Right atrium auricular region (tissue), 2 donors: ENCODE measurements around the gene LINS1. TPM values are rescaled to one million over a fixed set of nuclear protein-coding genes. Genes with fewer than 3 reads are reported as not detected.

Source experiments
- DNase-seq: peaks from one replicate; pipeline ENCODE4 v3.0.0-alpha.2; 2019; ENCODE audit warnings: low spot score
- H3K27ac ChIP-seq, 2 donors: fragments of 200-600 bp; sonication (generic); 1 replicate in 1 of 2; 2 replicates in 1 of 2; pipeline ENCODE4 v1.5.1; 2016 to 2019
- H3K27me3 ChIP-seq, 2 donors: fragments of 200-600 bp; sonication (generic); one replicate each; pipeline versions ENCODE4 v1.5.1 to v1.6.0; 2017 to 2019
- H3K36me3 ChIP-seq: fragments of 200-600 bp; sonication (generic); one replicate; pipeline ENCODE4 v1.5.1; 2016
- H3K4me1 ChIP-seq, 2 donors: fragments of 200-600 bp; sonication (generic); one replicate each; pipeline versions ENCODE4 v1.5.1 to v1.6.0; 2017 to 2019
- H3K4me3 ChIP-seq, 2 donors: fragments of 200-600 bp; sonication (generic); 1 replicate in 1 of 2; 2 replicates in 1 of 2; pipeline ENCODE4 v1.5.1; 2017 to 2019; ENCODE audit warnings: mild to moderate bottlenecking in 1 of 2, moderate library complexity in 1 of 2
- H3K9me3 ChIP-seq, 2 donors: fragments of 200-600 bp; sonication (generic); one replicate each; pipeline ENCODE4 v1.5.1; 2019
- total RNA-seq, 2 donors: library from RNA; depleted of rRNA; stranded (reverse); fragments of >200 nt; gene quantifications; one replicate each; pipeline ENCODE4 v1.1.0, GENCODE V29; 2016
- TF ChIP-seq, protein P1 (sequence below), 2 donors: fragments of 200-600 bp; sonication (generic); IDR thresholded peaks; one replicate each; pipeline ENCODE4 v1.5.1; 2019; ENCODE audit warnings: antibody characterized with exemption in 2 of 2

Gene LINS1
- total RNA-seq, 2 donors from 2014 or later: 8.8 to 8.9 TPM

DNA sequence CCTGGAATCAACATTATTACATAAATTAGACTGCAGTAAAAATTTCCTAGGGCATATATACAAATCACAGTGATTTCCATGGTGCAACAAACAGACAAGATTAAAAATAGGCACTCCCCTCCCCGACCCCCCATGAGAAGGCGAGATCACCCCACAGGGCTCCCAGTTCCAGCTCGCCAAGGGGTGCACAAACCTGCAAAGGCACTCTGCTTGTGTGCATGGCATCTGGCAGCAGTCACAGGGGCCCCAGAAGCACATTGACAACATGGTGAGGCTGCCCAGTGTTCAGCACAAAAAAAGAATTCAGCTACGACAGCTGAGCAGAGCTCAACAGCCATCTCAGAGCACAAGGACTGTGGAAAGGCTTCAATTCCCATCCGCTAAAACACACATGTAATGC is 54.0 kb downstream of the LINS1 start:
- Histone ChIP-seq H3K4me3 (no peak overlapping the region), H3K27ac (no peak overlapping the region), H3K36me3 (no peaks in the 10 kb centered on the region), H3K4me1 (no peaks in the 10 kb centered on the region), H3K9me3 (no peaks in the 10 kb centered on the region), H3K27me3 (no peaks in the 10 kb centered on the region)
- TF ChIP-seq, protein P1, sequence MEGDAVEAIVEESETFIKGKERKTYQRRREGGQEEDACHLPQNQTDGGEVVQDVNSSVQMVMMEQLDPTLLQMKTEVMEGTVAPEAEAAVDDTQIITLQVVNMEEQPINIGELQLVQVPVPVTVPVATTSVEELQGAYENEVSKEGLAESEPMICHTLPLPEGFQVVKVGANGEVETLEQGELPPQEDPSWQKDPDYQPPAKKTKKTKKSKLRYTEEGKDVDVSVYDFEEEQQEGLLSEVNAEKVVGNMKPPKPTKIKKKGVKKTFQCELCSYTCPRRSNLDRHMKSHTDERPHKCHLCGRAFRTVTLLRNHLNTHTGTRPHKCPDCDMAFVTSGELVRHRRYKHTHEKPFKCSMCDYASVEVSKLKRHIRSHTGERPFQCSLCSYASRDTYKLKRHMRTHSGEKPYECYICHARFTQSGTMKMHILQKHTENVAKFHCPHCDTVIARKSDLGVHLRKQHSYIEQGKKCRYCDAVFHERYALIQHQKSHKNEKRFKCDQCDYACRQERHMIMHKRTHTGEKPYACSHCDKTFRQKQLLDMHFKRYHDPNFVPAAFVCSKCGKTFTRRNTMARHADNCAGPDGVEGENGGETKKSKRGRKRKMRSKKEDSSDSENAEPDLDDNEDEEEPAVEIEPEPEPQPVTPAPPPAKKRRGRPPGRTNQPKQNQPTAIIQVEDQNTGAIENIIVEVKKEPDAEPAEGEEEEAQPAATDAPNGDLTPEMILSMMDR (IDR thresholded peaks at IDR 0.05): no peak
- DNase-seq: no peak

DNA sequence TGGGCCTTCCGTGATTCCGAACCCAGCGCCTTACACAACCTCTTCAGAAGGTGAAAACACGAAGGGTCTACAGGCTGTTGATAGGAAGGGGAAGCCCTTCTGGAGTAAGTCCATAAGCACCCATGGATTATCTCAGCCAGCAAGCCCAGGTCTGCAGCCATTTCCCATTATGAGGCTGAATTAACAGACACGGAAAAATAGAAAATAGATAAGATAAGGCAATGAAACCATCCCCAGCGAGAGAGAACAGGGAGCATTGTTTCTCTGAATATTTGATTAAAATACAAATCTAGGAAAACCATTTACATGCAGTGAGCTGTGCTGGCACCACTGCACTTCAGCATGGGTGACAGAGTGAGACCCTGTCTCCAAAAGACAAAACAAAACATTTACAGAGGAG is 57.0 kb downstream of the LINS1 start:
- Histone ChIP-seq H3K27ac (no peak overlapping the region), H3K9me3 (no peaks in the 10 kb centered on the region), H3K4me3 (no peak overlapping the region), H3K36me3 (no peaks in the 10 kb centered on the region), H3K4me1 (no peaks in the 10 kb centered on the region), H3K27me3 (no peaks in the 10 kb centered on the region)
- no peak for DNase-seq
- TF ChIP-seq, protein P1 (IDR thresholded peaks at IDR 0.05): no peak

DNA sequence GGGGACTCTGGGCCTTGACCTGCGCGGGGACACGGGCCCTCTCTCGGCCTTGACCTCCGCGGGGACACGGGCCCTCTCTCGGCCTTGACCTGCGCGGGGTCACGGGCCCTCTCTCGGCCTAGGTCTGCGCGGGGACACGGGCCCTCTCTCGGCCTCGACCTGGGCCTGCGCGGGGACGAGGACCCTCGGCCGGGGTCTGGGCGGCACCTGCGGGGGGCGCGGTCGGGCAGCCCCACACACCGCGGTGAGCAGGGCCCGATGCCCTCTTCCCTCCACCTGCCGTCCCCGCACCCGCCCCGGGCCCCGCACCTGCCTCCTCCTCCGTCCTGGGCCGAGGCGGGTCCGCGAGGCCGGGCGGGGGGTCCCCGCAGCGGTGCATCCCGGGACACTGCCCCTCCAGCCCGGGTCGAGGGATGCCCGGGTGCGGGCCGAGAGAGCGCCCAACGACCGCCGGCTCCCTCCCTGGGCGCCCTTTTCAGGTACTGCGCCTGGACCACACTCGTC is 57.6 kb downstream of the LINS1 start:
- no peak for DNase-seq
- H3K4me1 ChIP-seq: no peaks in the 10 kb centered on the region
- H3K27ac ChIP-seq: no peak overlapping the region
- H3K9me3 ChIP-seq: no peaks in the 10 kb centered on the region
- TF ChIP-seq, protein P1 (IDR thresholded peaks at IDR 0.05): no peak
- H3K27me3 ChIP-seq: no peaks in the 10 kb centered on the region
- H3K4me3 ChIP-seq: no peak overlapping the region
- H3K36me3 ChIP-seq: no peaks in the 10 kb centered on the region

DNA sequence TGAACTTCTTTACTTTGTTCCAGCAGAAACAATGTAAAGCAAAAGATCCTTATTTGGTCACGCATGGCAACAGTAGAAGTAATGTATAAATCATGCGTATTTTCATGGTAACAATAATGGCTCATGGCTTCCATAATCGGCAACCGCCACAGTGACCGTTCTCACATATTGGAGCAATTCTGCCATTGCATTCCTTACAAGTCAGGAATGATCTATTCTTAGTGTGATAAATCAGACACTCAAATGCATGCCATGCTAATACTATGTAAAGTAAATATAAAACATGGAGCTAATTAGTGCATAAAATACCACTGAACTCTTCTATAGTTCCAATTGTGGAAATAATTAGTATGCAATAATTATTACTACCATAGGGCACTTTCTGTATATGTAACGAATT is 59.7 kb downstream of the LINS1 start:
- TF ChIP-seq, protein P1 (IDR thresholded peaks at IDR 0.05): no peak
- H3K27ac ChIP-seq: no peak overlapping the region
- H3K4me3 ChIP-seq: no peak overlapping the region
- H3K36me3 ChIP-seq: no peaks in the 10 kb centered on the region
- H3K27me3 ChIP-seq: no peaks in the 10 kb centered on the region
- H3K9me3 ChIP-seq: no peaks in the 10 kb centered on the region
- no peaks in the 10 kb centered on the region for H3K4me1 ChIP-seq
- no peak for DNase-seq

DNA sequence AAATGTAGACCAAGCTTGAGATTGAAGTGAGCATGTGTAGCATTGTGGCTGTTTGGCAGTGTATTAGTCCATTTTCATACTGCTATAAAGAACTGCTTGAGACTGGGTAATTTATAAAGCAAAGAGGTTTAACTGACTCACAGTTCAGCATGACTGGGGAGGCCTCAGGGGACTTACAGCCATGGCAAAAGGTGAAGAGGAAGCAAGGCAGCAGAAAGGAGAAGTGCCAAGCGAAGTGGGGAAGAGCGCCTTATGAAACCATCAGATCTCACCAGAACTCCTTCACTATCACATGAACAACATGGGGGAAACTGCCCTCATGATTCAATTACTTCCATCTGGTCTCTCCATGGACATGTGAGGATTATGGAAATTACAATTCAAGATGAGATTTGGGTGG is 64.7 kb downstream of the LINS1 start:
- no peaks in the 10 kb centered on the region for H3K4me1 ChIP-seq
- H3K36me3 ChIP-seq: no peaks in the 10 kb centered on the region
- DNase-seq: no peak

DNA sequence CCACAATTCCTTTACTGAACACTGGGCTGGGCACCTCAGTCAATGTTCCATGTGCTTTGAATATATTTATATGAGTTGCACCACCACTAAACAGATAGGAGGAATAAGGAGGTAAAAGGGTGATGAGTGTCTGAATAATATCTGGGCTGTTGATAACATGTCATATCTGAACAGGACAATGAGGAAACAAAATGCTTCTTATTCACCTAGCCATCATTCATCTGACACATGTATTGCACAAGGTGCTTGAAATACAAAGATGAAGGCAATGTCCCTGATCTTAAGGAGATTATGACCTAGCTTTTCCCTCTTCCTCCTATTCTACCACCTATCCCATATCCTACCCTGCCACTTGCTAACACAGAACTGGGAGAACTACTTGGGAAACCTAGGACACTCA is 65.3 kb downstream of the LINS1 start:
- TF ChIP-seq, protein P1 (IDR thresholded peaks at IDR 0.05): no peak
- DNase-seq: no peak
- H3K4me3 ChIP-seq: no peak overlapping the region
- no peaks in the 10 kb centered on the region for H3K36me3 ChIP-seq
- no peaks in the 10 kb centered on the region for H3K27me3 ChIP-seq
- H3K4me1 ChIP-seq: no peaks in the 10 kb centered on the region
- H3K27ac ChIP-seq: no peak overlapping the region
- no peaks in the 10 kb centered on the region for H3K9me3 ChIP-seq

More for the DNA sequence above, 64.7 kb downstream of the LINS1 start:
- Histone ChIP-seq H3K27ac (no peak overlapping the region), H3K27me3 (no peaks in the 10 kb centered on the region), H3K4me3 (no peak overlapping the region), H3K9me3 (no peaks in the 10 kb centered on the region)
- TF ChIP-seq, protein P1 (IDR thresholded peaks at IDR 0.05): no peak
